ENCODE measurements around the gene CNTFR. TPM values are rescaled to one million over a fixed set of nuclear protein-coding genes. Genes with fewer than 3 reads are reported as not detected.

Gene CNTFR
- total and polyA plus RNA-seq, 7 experiments from 2014 or later = not detected

DNA sequence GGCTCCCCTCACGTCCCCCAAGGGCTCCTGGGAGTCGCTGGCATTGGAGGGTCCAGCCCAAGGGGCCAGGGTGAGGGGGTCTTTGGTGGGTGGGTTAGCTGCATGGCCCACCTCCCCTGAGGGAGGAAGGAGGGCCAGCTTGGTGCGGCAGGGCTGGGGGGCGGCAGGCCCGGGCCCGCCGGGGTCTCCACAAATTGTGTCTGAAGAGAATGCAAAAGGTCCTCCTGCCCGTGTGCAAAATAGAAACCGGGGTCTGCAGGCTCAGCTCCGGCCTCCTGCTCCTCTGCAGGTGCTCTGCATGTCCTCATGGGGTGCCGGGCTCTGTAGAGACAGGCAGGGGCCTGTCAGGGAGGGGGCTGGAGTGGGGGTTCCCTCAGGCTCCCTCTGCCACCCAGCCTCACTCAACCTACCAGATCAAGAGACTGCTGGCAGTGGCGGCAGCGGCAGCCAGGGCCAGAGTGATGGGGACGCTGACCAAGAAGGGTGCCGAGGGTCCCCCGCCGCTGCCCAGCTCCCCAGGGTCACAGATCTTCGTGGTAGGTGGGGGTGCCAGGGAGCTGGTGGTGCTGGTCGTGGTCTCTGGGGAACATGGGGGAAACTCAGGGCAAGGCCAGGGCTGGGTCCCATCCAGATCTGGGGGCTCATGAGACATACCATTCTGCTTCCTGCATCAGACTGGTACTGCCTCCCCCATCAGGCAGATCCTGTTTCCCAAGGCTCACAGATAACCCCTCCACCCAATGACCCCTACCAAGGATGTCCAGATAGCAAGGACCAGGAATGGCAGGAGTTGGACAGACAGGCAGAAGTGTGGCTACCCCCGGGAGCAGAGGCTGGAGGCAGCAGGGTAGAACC is 37.5 kb downstream of the CNTFR start:
- DNase-seq = no peak
- Histone ChIP-seq H3K9me3 (ENCODE audit: control insufficient read depth in 2 of 3, low read length in 3 of 3) (no peaks in the 10 kb centered on the region), H3K4me3 (ENCODE audit: low read length) (no peak overlapping the region), H3K4me1 (ENCODE audit: control insufficient read depth in 2 of 2, insufficient read depth in 2 of 2, low read length in 2 of 2) (no peaks in the 10 kb centered on the region), H3K36me3 (ENCODE audit: control insufficient read depth in 2 of 3, insufficient read depth in 3 of 3, low read length in 3 of 3) (no peaks in the 10 kb centered on the region), H3K27me3 (ENCODE audit: control insufficient read depth in 2 of 2, insufficient read depth in 2 of 2, low read length in 2 of 2) (no peaks in the 10 kb centered on the region), H3K27ac (ENCODE audit: low read depth, low read length) (no peak overlapping the region)
- Mint-ChIP-seq H3K27me3 (peaks cover under 1 to 24% (median 10%) of the 10 kb centered on the region in 5 donors), H3K36me3 (no peaks in the 10 kb centered on the region), H3K27ac (no peak overlapping the region), H3K4me1 (peaks cover 0 to 8% (median 0%) of the 10 kb centered on the region in 7 donors), H3K4me3 (no peak overlapping the region), H3K9me3 (no peaks in the 10 kb centered on the region)
- no peak for ATAC-seq
- intact Hi-C loops (cut with micrococcal nuclease) = no loop called here
- ChIA-PET CTCF (interaction anchor here (0.5 kb wide), 1 partner anchor 672 kb away, joined by 4 read pairs; no protein-coding TSS in a partner anchor), POLR2A (no interaction called here)

DNA sequence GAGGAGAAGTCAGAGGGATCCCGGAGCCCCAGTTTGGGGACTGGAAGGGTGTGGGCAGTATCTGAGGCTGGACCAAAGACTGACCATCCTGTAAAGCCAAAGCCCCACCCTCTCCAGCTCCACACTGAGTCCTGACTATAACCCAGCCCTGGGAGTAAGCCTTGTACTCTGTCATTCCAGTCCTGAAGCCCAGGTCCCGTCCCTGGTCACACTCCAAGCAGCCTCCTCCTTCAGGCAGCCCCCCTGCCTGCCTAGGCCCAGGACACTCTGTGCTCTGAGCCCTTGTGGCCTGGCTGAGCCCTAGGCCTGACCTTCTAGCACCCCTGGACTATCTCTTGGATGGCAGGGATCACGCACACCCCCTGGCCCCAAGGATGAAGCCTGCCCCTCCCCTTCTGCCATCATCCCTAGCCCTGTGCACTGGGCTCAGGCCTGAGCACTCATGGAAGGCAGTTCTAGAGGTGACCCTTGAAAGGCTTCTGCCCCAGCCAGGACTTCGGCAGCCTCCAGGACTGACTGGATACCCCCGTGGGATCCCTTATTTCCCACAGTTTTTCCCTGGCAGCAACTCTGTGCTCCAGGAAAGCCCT is 38.7 kb downstream of the CNTFR start:
- H3K9me3 Mint-ChIP-seq = peaks cover 0 to 3% (median 0%) of the 10 kb centered on the region in 11 donors
- DNase-seq (no peak), ATAC-seq (no peak)
- H3K27me3 ChIP-seq (ENCODE audit: control insufficient read depth in 2 of 2, insufficient read depth in 2 of 2, low read length in 2 of 2) = no peaks in the 10 kb centered on the region
- H3K27ac Mint-ChIP-seq = no peak overlapping the region
- intact Hi-C loops (cut with micrococcal nuclease) = no loop called here
- no peaks in the 10 kb centered on the region for H3K4me1 ChIP-seq (ENCODE audit: control insufficient read depth in 2 of 2, insufficient read depth in 2 of 2, low read length in 2 of 2)
- H3K4me3 ChIP-seq (ENCODE audit: low read length) = no peak overlapping the region
- no peaks in the 10 kb centered on the region for H3K9me3 ChIP-seq (ENCODE audit: control insufficient read depth in 2 of 3, low read length in 3 of 3)
- no peaks in the 10 kb centered on the region for H3K36me3 ChIP-seq (ENCODE audit: control insufficient read depth in 2 of 3, insufficient read depth in 3 of 3, low read length in 3 of 3)
- no peak overlapping the region for H3K4me3 Mint-ChIP-seq
- ChIA-PET CTCF (interaction anchor here (0.6 kb wide), 1 partner anchor 83 kb away, joined by 4 read pairs; no protein-coding TSS in a partner anchor), POLR2A (no interaction called here)
- peaks cover 0 to 10% (median 0%) of the 10 kb centered on the region in 7 donors for H3K4me1 Mint-ChIP-seq
- no peaks in the 10 kb centered on the region for H3K36me3 Mint-ChIP-seq
- peaks cover 2 to 33% (median 10%) of the 10 kb centered on the region in 5 donors for H3K27me3 Mint-ChIP-seq
- no peak overlapping the region for H3K27ac ChIP-seq (ENCODE audit: low read depth, low read length)

DNA sequence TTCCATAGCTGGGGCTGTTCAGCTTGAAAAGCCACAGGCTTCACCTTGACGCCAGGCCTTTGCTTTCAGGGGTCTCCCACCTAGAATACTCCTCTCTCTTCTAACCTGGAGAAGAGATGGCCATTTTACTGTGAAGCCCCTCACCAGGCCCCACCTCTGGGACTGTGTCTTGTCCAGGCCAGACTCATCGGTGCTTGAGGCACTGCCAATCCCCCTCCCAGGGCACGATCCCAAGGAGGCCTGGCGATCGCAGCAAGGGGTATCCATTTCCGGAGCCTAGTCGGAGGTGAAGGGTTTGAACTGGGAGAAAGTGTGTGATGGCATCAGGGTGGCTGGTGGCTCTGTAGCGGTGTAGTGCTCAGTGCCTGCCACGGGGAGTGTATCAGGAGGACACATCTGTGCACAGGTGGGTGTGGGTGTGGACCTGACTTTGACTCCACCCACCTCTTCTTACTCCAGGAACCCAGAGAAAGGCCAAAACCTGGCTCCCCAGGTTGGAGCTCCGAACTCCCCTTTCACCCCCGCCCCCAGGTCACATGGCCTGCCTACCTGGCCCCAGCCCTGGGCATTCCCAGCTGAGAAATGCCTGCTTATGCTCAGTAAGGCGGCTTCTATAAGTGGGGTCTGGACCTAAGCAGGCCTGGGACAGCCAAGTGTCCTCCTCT is 39.4 kb downstream of the CNTFR start:
- CTCF ChIA-PET = interaction anchor here (0.6 kb wide), 1 partner anchor 84 kb away, joined by 4 read pairs; no protein-coding TSS in a partner anchor
- intact Hi-C loops (cut with micrococcal nuclease) = no loop called here
- H3K9me3 ChIP-seq (ENCODE audit: control insufficient read depth in 2 of 3, low read length in 3 of 3) = no peaks in the 10 kb centered on the region

DNA sequence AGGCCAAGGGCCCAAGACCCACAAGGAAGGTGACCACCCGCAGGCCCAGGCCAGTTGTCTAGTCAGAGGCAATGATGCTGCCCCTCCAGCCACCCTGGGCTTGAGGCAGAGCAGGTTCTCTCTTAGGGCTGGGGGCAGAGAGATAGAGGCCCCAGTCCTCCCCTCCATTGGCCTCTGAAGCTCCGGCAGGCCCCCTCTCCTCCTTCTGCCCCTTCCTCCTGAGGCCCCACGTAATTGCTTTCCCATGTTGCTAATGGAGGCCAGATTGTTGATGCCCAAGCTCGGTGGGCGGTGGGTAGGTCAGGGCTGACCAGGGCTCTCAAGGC is 40.2 kb downstream of the CNTFR start:
- Histone ChIP-seq H3K9me3 (ENCODE audit: control insufficient read depth in 2 of 3, low read length in 3 of 3) (no peaks in the 10 kb centered on the region), H3K4me3 (ENCODE audit: low read length) (no peak overlapping the region), H3K4me1 (ENCODE audit: control insufficient read depth in 2 of 2, insufficient read depth in 2 of 2, low read length in 2 of 2) (no peaks in the 10 kb centered on the region), H3K36me3 (ENCODE audit: control insufficient read depth in 2 of 3, insufficient read depth in 3 of 3, low read length in 3 of 3) (no peaks in the 10 kb centered on the region), H3K27ac (ENCODE audit: low read depth, low read length) (no peak overlapping the region), H3K27me3 (ENCODE audit: control insufficient read depth in 2 of 2, insufficient read depth in 2 of 2, low read length in 2 of 2) (no peaks in the 10 kb centered on the region)
- Mint-ChIP-seq H3K36me3 (no peaks in the 10 kb centered on the region), H3K9me3 (peaks cover 0 to 3% (median 0%) of the 10 kb centered on the region in 11 donors), H3K4me1 (peaks cover 0 to 10% (median 0%) of the 10 kb centered on the region in 7 donors), H3K27me3 (peaks cover 7 to 32% (median 12%) of the 10 kb centered on the region in 5 donors), H3K4me3 (no peak overlapping the region), H3K27ac (no peak overlapping the region)
- DNase-seq (no peak), ATAC-seq (no peak)
- ChIA-PET CTCF (no interaction called here), POLR2A (no interaction called here)
- intact Hi-C loops (cut with micrococcal nuclease) = no loop called here

More for the DNA sequence above, 39.4 kb downstream of the CNTFR start:
- Mint-ChIP-seq H3K27ac (no peak overlapping the region), H3K36me3 (no peaks in the 10 kb centered on the region), H3K9me3 (peaks cover 0 to 3% (median 0%) of the 10 kb centered on the region in 11 donors), H3K27me3 (peaks cover 6 to 37% (median 12%) of the 10 kb centered on the region in 5 donors), H3K4me3 (no peak overlapping the region), H3K4me1 (peaks cover 0 to 10% (median 0%) of the 10 kb centered on the region in 7 donors)
- H3K4me3 ChIP-seq (ENCODE audit: low read length) = no peak overlapping the region
- DNase-seq (no peak), ATAC-seq (no peak)
- POLR2A ChIA-PET = no interaction called here
- no peaks in the 10 kb centered on the region for H3K36me3 ChIP-seq (ENCODE audit: control insufficient read depth in 2 of 3, insufficient read depth in 3 of 3, low read length in 3 of 3)
- no peaks in the 10 kb centered on the region for H3K4me1 ChIP-seq (ENCODE audit: control insufficient read depth in 2 of 2, insufficient read depth in 2 of 2, low read length in 2 of 2)
- no peaks in the 10 kb centered on the region for H3K27me3 ChIP-seq (ENCODE audit: control insufficient read depth in 2 of 2, insufficient read depth in 2 of 2, low read length in 2 of 2)
- H3K27ac ChIP-seq (ENCODE audit: low read depth, low read length) = no peak overlapping the region

DNA sequence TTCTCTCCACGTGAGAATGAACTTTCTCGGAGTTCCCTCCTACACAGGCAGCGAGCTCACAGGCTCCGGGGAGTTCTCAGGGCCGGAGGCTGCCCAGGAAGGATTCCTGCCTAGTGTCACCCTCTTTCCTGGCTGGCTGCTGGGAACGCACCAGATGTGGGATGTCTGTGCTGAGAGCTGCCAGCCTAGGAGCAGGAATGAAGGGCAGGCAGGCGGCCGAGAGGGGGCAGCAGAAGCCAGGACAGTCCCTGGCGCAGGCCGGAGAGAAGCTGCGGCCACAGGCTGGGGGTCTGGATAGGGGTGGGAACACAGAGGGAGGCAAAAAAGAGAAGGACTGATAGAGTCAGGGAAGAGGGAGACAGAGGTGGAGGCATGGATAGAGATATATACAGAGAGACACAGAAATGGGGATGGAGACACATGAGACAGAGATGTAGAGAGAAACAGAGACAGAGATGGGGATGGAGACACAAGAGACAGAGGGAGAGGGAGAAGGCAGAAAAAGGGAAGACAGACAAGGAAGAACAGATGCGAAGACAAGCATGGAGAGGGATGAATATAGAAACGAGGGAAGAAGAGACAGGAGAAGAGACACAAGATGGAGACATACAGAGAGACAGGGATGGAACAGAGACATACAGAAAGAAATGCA is 41.4 kb downstream of the CNTFR start:
- Histone ChIP-seq H3K9me3 (ENCODE audit: control insufficient read depth in 2 of 3, low read length in 3 of 3) (no peaks in the 10 kb centered on the region), H3K4me1 (ENCODE audit: control insufficient read depth in 2 of 2, insufficient read depth in 2 of 2, low read length in 2 of 2) (no peaks in the 10 kb centered on the region), H3K36me3 (ENCODE audit: control insufficient read depth in 2 of 3, insufficient read depth in 3 of 3, low read length in 3 of 3) (no peaks in the 10 kb centered on the region), H3K27me3 (ENCODE audit: control insufficient read depth in 2 of 2, insufficient read depth in 2 of 2, low read length in 2 of 2) (no peaks in the 10 kb centered on the region), H3K27ac (ENCODE audit: low read depth, low read length) (no peak overlapping the region), H3K4me3 (ENCODE audit: low read length) (no peak overlapping the region)
- DNase-seq = peak in 1 of 9 donors; percentile 38
- H3K27ac Mint-ChIP-seq = no peak overlapping the region
- ChIA-PET POLR2A (no interaction called here), CTCF (interaction anchor here (0.6 to 1.4 kb wide), 3 partner anchors 11 to 86 kb away, joined by 3 read pairs; no protein-coding TSS in a partner anchor)
- peaks cover 0 to 10% (median 0%) of the 10 kb centered on the region in 7 donors for H3K4me1 Mint-ChIP-seq
- peak; percentile 48 for ATAC-seq
- H3K9me3 Mint-ChIP-seq = peaks cover 0 to 3% (median 0%) of the 10 kb centered on the region in 11 donors
- H3K4me3 Mint-ChIP-seq = no peak overlapping the region
- intact Hi-C loops (cut with micrococcal nuclease) = loop anchor here (1.0 kb wide), 4 partner anchors 43 to 111 kb away; no protein-coding TSS in a partner anchor
- H3K36me3 Mint-ChIP-seq = no peaks in the 10 kb centered on the region
- H3K27me3 Mint-ChIP-seq = peaks cover 7 to 30% (median 12%) of the 10 kb centered on the region in 5 donors

Data from naive thymus-derived CD4-positive, alpha-beta T cell (primary cell).